ENCODE measurements around the gene PKNOX1.
"Not testable (repeated sequence)": the region's sequence is repeated elsewhere in the genome, so short reads cannot be mapped to it uniquely, and the experiment has no call there.

Gene PKNOX1

DNA sequence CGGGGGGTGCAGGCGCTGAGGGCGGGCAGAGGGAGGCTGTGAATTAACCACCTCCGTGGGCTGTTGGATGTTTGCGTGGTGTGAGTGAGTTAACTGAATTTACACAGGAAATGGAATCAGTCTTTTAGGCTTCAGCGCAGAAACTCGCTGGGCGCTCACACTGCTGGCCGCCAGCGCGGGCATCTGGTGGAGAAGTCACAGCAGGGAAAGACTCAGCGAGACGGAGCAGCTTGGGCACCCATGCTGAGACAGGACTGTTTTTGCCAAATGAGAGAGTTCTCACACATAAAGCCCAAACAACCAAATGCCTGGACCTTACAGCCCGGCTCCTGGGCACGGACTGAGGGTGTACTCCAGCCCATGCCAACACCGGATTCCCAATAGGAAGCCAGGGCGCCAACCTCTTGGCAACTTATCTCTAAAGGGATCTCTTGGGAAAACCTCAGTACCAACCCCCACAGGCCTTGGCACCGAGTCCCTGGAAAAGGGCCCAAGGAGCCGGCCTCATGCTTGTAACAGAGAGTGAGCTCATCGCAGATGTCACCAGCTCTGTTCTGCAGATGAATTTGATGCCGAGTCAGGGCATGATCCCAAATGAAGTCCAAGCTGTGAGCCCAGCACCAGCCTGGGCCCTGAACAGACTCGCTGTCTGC is 90.0 kb downstream of the PKNOX1 start:
- DNase-seq, result not testable (repeated sequence)

DNA sequence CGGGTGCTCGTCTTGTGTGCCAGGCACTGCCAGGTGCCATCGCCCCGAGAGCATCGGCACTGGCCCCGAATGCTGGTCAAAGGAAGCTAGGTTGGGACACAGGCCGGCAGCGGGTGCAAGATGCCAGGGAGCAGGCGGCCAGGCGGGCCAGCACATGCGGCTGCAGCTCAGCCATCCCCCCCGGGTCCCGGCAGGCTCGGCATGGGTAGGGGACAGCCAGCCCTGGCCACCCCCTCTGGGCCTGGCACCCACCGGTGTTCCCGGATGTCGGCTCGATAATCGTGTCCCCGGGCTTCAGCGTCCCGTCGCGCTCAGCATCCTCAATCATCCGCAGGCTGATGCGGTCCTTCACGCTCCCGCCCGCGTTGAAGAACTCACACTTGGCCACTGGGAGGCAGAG is 91.6 kb downstream of the PKNOX1 start:
- not testable (repeated sequence) for DNase-seq

DNA sequence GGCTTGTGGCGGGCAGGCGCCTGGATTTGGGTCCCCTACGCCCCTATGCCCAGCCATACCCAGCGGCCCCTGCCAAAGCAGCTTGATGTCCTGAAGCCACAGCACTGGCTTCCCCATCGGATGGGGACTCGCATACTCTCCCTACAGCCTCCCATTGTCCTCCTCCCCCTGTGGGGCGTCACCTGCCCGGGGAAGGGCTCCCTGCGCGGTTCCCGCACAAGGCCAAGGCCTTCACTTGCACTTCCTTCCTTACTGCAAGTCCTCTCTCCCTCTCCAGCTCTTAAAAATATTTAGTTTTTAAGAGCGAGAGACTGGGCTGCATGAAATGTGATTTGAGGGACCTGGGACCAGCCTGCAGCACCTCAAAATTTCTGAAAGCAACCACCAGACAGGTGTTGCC is 92.3 kb downstream of the PKNOX1 start:
- DNase-seq, result not testable (repeated sequence)

DNA sequence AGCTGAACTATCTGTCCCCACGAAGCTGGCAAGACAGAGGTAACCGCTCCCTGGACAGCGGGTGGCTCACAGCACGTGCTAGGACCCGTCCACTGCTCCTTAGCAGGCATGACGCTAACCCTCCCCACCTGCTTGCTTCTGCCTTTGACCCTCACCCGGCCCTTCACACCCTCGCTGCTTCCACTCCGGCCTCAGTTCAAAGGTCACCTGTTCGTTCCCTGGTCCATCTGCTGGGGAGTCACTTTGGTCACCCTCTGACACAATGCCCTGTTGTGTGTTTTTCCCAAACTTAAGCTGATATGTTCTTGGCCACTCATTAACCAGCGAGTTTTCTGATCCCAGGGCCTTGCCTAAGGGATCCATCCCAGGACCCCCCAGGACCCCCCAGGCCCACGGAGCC is 93.7 kb downstream of the PKNOX1 start:
- DNase-seq, result not testable (repeated sequence)

DNA sequence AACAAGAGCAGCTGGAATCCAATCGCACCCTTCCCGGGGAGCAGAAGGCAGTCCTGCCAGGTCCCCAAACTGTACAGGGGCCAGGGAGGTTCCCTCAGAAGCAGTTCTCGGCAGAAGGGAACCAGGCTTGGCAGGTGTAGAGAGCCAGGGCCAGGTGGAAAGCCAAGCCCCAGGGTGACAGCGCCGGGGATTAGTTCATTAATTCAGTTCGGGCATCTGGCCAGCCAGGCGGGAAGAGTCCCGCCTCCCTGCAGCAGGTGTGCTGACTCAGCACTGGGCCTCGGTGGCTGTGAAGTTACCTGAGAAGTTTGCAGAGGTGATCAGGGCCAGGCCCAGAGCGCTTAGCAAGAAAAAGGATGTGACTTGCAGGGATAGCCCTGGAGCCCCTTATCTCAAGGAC is 95.3 kb downstream of the PKNOX1 start:
- not testable (repeated sequence) for DNase-seq

DNA sequence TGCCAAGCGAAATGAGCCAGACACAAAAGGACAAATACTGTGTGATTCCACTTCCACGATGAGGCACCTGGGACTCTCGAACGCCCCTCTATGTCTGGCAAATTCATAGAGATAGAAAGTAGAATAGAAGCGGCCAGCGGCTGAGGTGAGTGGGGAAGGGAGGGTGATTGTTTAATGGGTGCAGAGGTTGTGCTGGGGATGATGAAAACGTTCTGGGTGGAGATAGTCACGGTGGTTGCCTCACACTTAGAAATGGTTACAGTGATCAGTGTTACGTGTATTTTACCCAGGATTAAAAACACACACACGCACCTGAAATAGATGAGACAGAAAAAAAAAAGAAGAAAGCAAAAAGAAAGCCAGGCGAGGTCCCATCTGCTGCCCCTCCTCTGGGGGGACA is 98.4 kb downstream of the PKNOX1 start:
- not testable (repeated sequence) for DNase-seq

DNA sequence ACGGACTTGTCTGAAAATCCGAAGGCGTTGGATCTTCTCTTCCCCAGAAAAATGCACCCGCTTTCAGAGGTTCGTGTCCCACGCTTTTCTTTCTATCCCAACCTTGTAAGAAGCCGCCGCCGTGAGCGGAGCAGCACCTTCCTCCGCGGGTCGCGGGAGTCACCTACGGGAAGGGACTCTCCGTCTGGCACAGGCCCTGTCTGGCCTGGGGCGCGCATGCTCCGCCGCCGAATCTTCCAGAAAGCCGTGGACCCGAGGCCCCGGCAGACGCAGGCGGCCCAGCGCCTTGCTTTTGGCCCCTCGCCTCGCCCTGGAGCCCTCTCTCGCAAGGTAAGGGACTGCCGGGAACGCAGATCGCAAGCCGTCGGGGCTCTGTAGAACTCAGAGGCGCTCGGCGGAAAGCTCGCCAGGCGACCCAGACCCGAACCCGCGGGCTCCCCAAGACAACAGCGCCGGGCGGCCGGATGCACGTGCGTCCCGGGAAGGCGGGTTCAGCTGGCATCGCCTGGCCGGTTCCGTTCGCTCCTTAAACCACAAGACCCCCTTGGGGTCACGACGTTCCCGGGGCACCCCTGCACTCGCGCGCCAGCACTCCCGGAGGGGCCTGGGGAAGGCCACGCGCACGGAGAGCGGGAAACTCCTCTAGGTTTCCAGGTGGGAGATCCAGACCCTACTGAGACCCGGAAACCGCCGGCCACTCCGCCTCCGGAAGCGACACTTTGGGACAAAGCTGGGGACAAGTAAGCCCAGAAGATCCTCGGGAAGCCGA is 100.2 kb downstream of the PKNOX1 start:
- DNase-seq, result not testable (repeated sequence)

DNA sequence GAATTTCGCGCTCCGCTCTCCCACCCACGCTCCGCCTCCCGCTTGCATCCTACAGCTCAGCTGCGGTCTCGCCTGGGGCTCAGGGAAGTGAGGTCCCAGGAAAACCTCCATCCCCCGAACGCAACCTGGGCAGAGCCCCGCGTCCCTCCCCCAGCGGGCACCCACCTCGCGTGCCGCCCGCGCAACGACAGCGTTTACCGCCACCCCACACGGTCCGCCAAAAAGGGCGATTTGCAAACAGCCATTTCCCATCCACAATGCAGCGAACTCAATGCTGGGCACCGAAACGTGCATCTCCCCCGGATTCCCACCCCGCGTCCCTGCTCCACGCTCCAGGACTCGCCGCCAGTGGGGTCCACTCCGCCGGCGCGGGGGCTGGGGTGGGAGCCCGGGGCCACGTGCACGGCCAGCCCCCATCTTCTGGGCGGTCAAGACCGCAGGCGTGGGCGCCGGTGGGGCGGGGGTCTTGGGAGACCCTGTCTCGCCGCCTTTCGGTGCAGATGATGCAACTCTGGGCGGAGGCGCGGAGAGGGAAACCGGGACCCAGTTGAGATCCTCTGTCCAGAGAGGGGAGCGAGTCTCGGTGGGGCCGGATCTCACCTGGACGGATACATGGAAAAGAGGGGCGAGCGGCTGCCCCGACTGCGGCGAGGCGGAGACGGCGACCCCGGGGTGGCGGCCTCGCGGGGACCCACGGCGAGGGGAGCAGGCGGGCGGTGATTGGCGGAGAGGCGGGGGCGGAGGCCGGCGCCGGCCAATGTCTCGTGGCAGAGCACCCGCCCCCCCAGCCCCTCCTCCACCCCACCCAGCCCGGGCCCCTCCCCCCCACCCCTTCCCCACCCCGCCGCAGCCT is 101.0 kb downstream of the PKNOX1 start, which contains the start of gene CBS:
TSS of gene CBS (minus strand) at position 666 of the 853 bp plus-strand sequence. CDS start 3,642 bp downstream, outside the sequence.
- DNase-seq, result not testable (repeated sequence)

DNA sequence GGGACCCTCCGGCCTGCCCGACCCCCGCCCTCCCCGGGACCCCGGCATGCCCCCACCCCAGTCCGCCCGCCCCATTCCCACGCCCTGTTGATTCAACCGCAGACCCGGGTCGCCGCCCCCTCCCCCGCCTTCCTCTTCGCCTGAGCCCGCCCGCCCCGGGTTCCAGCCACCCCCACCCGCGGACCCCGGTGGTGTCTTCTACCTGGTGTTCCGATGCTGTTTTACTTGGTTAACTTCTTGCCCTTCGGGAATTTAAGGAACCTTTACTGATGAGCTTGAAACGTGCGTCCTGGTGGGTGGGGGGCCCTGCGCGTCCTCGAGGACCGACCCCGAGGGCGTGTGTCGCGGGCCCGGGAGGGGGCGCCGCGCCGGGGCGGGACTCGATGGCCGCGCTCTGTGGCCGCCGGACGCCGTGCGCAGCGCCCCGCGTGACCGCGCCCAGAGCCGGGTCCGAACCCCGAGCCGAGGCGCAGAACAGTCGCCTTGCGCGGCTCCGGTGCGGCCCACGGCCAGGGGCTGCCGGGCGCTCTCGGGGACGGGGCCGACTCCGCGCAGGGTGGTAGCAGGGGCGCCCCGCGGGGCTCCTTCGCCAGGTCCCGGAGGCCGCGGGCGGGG is 101.8 kb downstream of the PKNOX1 start:
- not testable (repeated sequence) for DNase-seq

DNA sequence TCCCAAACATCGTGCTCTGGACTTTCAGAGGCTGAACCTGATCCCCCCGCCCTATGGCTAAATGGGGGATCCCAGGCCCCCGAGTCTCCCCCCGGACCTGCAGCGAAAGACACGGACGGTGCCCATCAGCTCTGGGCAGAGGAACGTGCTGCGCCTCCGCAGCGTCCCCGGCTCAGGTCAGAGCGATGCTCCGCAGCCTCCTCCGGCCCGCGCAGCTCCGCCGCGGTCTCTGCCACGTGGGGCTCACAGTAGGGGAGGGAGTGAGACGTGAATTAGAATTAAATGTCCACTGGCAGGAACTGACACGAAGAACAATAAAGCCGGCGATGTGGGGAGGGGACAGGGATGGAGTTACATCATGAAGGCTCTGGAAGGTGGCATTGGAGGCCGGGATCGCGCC is 102.3 kb downstream of the PKNOX1 start:
- DNase-seq, result not testable (repeated sequence)

DNA sequence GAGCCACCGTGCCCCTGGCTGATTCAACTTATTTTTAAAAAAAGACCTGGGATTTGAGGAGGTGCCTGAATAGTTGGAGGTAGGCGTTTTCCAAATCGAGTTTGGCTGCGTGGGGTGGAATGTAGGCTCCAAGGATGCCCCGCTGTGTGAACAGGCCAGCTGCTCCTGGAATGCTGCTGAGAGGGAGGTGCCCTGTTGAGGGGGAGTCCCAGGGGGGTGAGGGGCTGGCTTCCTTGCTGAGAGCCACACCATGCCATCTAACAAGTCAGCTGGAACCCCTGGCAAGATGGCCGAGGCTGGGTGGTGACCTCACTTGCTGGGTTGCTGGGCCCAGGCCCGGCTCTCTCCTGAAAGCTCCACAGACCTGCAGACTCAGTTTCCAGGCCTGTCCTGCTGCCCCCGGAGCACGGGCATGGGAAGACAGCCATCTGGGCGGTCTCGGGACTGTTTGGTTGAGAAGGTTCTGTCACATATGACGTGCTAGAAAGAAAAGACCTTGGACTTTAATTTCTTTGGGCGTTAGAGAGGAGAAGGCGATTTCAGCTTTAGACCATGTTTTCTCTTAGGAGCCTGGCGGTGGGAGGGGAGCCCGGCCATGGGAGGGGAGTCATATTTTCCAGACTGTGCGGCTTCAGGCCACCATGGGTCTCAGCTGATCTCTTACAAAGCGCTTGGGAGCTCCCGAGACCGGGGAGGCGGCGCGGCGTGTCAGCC is 108.4 kb downstream of the PKNOX1 start:
- DNase-seq, result not testable (repeated sequence)

All from suppressor macrophage treated with lipopolysaccharide for 4 hours (primary cell).